AG20443 (cell line): ENCODE results near the gene DDX43.
"Not testable (repeated sequence)": the region's sequence is repeated elsewhere in the genome, so short reads cannot be mapped to it uniquely, and the experiment has no call there.

Experiments used
- DNase-seq: peaks from one replicate; pipeline ENCODE4 v3.0.0; 2012; ENCODE audit warnings: low spot score, mixed read lengths

Gene DDX43

GRCh38 chr6:73388800-73389512 is 5.7 kb upstream of the DDX43 start:
- peak; percentile 86 for DNase-seq

GRCh38 chr6:73389854-73390253 is 4.8 kb upstream of the DDX43 start:
- no peak for DNase-seq

- DNase-seq: no peak
These were observed 3.0 kb upstream of the DDX43 start for GRCh38 chr6:73391675-73392074.

GRCh38 chr6:73392188-73392587 is 2.4 kb upstream of the DDX43 start:
- not testable (repeated sequence) for DNase-seq

GRCh38 chr6:73393278-73393677 is 1.4 kb upstream of the DDX43 start:
- no peak for DNase-seq

GRCh38 chr6:73395875-73396274 is 1.2 kb downstream of the DDX43 start:
- no peak for DNase-seq

- no peak for DNase-seq
These were observed 6.0 kb downstream of the DDX43 start for GRCh38 chr6:73400656-73401055.

GRCh38 chr6:73409395-73409794 is 14.8 kb downstream of the DDX43 start:
- DNase-seq: no peak

- no peak for DNase-seq
These were observed 18.5 kb downstream of the DDX43 start for GRCh38 chr6:73413102-73413501.

GRCh38 chr6:73418081-73418741 is 23.6 kb downstream of the DDX43 start:
- DNase-seq: no peak

- DNase-seq: no peak
These were observed 26.9 kb downstream of the DDX43 start for GRCh38 chr6:73421534-73421933.

- DNase-seq: no peak
These were observed 40.6 kb downstream of the DDX43 start for GRCh38 chr6:73435236-73435635.

GRCh38 chr6:73443555-73443954 is 48.9 kb downstream of the DDX43 start:
- DNase-seq: no peak

- peak; percentile 71 for DNase-seq
These were observed 56.8 kb downstream of the DDX43 start for GRCh38 chr6:73451223-73452106.

GRCh38 chr6:73452107-73452461 is 57.5 kb downstream of the DDX43 start, which contains the start of gene CGAS:
CGAS (minus strand) TSS chr6:73452297; CDS start chr6:73452181, 116 bp downstream.
- DNase-seq: peak; percentile 87

GRCh38 chr6:73455865-73456629 is 61.4 kb downstream of the DDX43 start:
- DNase-seq: no peak

GRCh38 chr6:73459474-73459873 is 64.8 kb downstream of the DDX43 start:
- not testable (repeated sequence) for DNase-seq

GRCh38 chr6:73460056-73460455 is 65.4 kb downstream of the DDX43 start:
- no peak for DNase-seq

- DNase-seq: peak; percentile 94
These were observed 67.1 kb downstream of the DDX43 start, which contains the start of gene MTO1 for GRCh38 chr6:73461537-73462350. MTO1 (plus strand) TSS chr6:73461737; CDS start chr6:73461855, 118 bp downstream.
